Right renal pelvis (tissue), 4 donors: Measurements from ENCODE around the gene CELF4. TPM values are rescaled to one million over a fixed set of nuclear protein-coding genes. Genes with fewer than 3 reads are reported as not detected.
A peak's percentile ranks its signal among the peaks of the same experiment; 100 is the strongest.
"Not testable (repeated sequence)": the region's sequence is repeated elsewhere in the genome, so short reads cannot be mapped to it uniquely, and the experiment has no call there.

Source experiments
- DNase-seq, 4 donors: peaks; one replicate each; pipeline ENCODE4 v3.0.0-alpha.2; 2013; ENCODE audit warnings: low read depth in 4 of 4, low spot score in 3 of 4, missing footprints in 1 of 4
- polyA plus RNA-seq, 4 donors: library from polyadenylated mRNA; unstranded; fragments of 120-200 nt; gene quantifications; one replicate each; pipeline ENCODE4 v1.2.1, GENCODE V29; 2013; ENCODE audit not compliant: insufficient read length in 4 of 4

Gene CELF4
- polyA plus RNA-seq, 4 donors, result 2.8 to 3.6 (median 3.0) TPM

DNA sequence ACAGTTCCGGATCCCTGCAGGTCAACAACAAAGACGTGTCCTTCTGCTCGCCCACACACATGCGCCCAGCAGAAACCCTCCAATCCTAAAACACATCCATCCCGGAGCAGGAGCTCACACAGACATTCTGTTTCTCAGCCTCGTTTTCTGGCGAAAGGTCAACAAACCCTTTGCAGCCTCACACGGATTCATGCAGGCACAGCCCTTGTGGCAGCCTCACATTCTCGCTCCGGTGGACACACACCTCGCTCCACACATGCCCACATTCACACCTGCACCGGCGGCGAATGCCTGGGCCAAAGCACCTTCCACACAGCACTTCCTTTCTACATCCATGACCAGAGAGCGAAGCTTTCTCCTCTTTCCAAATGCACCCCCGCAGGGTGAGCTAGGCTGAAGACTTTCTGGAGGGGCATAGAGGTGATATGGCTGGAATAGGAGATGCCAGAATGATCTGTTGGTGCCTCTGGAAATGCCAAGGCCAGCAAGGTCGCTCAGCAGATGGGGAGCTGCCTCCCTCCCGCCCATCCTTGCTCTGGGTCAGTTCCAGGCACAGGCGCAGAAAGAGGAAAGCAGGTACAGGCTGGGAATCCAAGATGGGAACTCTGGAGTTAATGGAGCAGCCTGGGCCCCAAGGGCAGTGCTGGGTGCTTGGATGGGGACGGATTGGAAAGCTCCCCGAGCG is 88.8 kb downstream of the CELF4 start:
- DNase-seq, result no peak

- no peak for DNase-seq
These were observed 89.4 kb downstream of the CELF4 start for GRCh38 chr18:37476182-37476581.

- DNase-seq, result no peak
These were observed 92.3 kb downstream of the CELF4 start for GRCh38 chr18:37473195-37473840.

DNA sequence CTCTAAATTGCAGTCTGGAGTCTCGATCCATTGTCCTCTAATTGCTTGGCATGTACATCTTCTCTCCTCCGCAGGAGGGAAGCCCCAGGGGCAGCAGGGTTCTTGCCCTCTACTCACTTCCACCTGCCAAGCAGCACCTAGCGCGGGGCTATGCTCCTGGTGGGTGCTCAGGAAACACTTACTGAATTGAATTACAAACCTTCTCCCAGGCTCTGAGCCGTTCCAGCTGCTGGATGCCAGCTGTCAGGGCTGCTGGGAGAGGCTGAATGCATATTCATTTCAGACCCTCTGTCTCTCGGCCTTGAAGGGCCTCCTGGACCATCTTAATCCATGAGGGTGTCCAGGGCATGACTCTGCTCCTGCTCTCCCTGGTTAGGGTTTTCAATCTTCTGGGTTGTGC is 94.0 kb downstream of the CELF4 start:
- no peak for DNase-seq

DNA sequence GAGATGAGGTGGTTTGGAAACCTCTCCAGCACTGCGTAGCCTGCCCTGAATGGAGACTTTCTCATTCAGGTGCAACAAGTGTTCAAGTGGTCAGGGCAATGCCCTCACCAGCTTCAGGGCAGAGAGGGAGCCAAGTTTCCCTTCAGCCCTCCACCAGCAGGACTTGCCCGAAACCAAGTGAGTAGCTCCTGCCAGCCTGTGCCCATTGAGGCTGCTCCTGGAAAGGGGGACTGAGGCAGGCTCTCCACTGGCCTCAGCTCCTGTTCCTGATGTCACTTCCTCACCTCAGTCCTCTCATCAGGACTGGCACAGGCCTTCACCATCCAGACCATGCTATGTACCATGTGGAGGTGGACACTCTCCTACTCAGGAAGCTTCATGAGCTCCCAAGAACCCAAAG is 94.6 kb downstream of the CELF4 start:
- no peak for DNase-seq

GRCh38 chr18:37467002-37467662 is 98.5 kb downstream of the CELF4 start:
- no peak for DNase-seq

DNA sequence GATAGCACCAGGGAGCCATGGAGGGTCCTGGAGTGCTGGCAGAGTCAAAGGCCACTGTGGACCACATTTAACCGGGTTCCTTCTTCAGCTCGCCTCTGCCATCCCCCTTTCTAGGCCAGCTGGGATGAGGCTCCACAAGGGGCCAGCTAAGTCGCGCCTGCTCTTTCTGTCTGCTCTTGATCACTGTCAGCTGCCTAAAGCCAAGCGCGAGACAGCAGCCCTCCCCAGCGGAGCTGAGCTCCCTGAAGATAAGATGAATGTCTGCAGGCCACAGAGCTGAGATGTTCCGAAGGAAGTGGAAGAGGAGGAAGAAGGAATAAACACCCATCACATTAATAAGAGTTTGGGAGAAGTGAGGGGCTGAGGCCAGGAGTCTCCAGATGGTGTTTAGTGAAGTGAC is 99.6 kb downstream of the CELF4 start:
- DNase-seq, result no peak

DNA sequence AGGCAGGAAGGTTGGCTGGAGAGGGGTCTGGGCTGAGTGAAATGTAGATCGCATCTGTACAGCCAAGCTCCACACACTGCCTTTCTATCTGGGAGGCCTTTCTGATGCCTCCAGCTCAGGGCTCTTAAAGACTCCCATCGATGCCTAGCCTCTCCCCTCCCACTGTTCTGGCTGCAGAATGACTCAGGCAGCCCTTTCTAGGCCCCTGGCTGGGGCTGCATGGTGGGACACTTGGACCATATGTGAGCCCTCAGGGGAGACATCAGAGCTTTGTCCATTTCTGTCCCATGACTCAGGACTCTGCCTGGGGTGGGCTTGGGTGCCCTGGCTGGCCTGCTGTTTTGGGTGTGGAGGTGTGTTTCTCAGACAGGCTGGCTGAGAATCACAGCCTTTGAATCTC is 101.3 kb downstream of the CELF4 start:
- no peak for DNase-seq

DNA sequence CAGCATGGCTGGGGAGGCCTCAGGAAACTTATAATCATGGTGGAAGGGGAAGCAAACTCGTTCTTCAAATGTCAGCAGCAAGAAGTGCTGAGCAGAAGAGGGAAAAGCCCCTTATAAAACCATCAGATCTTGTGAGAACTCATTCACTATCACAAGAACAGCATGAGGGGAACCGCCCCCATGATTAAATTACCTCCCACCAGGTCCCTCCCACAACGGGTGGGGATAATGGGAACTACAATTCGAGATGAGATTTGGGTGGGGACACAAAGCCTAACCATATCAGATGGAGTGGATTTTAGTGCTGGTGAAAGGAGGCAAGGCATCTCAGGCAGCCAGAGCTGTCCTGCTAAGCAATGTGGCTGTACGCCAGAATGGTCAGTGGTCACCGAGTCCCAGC is 104.3 kb downstream of the CELF4 start:
- not testable (repeated sequence) for DNase-seq

DNA sequence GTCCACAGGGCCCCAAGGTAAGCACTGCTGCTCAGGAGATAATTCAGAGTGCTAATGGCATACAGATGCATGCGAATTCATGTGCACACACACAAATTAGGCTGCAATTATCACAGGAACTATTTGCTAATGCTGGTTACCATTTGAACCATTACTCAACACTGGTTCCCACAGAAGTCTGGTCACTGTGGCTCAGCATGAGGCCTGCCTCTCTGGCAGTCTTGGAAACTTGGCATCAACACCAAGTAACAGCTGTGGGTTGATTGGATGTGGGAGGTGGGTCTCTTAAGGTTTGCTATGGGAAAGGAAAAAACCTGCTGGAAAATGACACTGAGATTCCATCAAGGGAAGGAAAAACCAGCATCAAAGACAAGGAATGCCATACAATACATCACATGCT is 105.0 kb downstream of the CELF4 start:
- DNase-seq, result no peak

- no peak for DNase-seq
These were observed 106.9 kb downstream of the CELF4 start for GRCh38 chr18:37458697-37459096.

DNA sequence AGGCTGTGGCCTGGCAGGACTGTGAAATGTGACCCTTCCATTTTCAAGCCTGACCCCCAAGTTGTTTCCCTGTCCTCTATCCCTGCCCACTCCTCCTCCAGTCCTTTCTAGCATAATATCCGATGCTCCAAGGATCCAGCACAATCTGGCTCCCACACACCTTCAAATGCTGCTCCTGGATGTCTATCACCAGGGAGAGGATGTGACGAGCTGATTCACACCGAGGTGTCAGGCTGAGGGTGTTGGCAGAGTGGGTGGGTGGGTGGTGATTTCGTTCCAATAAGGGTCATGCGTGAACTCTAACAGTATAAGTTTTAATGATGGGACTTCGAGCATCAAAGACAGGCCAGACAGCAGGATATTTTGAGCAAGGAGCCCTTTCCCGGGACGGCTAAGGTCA is 107.8 kb downstream of the CELF4 start:
- DNase-seq, result no peak

DNA sequence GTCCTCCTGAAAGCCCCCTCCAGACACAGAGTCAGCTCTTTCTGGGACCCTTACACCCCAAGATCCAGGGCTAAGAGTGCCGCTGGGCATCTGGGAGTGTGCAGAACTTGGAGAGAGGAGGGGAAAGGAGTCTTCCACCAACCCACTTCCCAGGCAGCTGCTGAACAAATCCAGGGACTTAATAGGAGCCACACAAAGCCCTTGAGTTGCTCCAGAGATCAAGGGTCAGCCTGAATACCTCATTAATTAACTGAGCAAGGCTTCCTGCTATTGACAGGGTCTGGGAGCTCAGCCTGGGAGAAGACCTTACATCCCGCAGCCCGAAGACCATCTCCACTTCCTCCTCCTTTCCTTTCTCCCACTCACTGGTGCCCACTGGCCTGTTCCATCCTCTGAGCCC is 108.3 kb downstream of the CELF4 start:
- no peak for DNase-seq

- no peak for DNase-seq
These were observed 108.7 kb downstream of the CELF4 start for GRCh38 chr18:37456873-37457272.

DNA sequence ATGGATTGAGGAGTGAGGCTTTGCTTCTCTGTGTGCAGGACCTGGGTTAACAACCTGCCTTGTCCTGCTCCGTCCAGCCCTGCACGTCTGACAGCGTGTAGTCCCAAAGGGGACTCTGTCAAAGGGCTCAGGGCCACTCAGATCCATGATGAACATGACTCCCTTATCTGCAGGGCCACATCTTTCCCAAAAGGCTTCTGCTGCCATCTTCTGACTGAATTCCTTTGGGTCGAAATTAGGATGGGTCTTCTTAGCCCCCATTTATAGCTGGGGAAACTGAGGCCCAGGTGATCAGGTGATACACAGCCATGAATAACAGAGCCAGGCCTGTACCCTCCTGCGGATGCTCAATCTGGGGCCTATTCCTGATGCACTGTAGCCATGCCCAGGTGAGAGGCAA is 109.2 kb downstream of the CELF4 start:
- DNase-seq, result no peak

GRCh38 chr18:37453752-37454151 is 111.8 kb downstream of the CELF4 start:
- DNase-seq, result no peak

GRCh38 chr18:37452682-37453385 is 112.8 kb downstream of the CELF4 start:
- no peak for DNase-seq

DNA sequence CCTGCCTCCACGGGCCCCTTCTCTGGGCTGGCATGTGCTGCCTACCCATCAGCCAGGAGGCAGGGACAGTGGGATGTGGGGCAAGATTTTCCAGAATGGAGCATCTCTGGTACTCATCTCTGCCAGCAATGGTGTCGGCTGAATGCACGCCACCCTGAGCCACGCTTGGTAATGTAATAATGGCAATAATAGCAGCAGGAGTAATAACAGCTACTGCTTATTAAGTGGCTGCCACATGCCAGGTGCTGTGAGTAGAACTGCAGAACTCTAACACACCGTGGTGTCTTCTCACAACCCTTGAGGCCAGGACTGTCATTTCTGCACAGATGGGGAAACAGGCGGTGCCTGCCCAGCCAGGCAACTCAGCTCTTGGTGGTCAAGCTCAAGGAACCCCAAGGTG is 113.6 kb downstream of the CELF4 start:
- no peak for DNase-seq

DNA sequence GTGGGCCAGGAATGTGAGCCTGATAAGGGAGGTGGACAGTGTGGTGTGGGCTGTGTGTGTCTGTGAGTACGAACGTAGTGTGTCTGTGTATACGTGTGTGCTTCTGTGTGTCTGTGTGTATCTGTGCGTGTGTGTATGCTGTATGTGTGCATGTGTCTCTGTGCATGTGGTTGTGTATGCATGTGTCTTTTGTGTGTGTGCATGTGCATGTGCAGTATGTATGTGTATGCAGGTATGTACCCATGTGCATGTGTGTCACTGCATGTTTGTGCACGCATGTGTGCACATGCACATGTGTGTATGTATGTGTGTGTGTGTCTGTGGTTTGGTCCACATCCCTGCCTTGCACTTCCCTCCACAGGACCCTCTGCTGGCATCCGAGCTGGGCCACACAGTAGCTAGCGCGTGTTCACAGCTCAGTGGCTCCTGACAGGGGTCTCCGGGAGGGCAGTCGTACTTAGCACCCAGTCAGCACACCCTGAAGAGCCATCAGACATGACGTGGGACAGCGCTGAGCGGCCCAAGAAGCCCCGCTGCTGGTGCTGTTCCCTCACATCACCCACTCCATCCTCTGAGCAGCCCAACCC is 114.3 kb downstream of the CELF4 start:
- no peak for DNase-seq

- DNase-seq, result peak; percentile 60 to 68 (median 64)
These were observed 115.0 kb downstream of the CELF4 start for GRCh38 chr18:37450434-37451132.
